SH-SY5Y (cell line): ENCODE results near the gene BET1.

Experiments
- GATA2 ChIP-seq: IDR thresholded peaks from 2 replicates; pipeline ENCODE4 v1.6.1; 2011; ENCODE audit warnings: mild to moderate bottlenecking, low read depth, low read length
- GATA3 ChIP-seq: IDR thresholded peaks from 2 replicates; pipeline ENCODE4 v1.6.1; 2011; ENCODE audit warnings: low read depth, mild to moderate bottlenecking, low read length, moderate library complexity

- no peak for TF ChIP-seq GATA2
- no peak for TF ChIP-seq GATA3
Observed at GRCh38 chr7:94052398-94053180, 48.4 kb upstream of the BET1 start.
